ENCODE results near the gene CBR1. TPM values are rescaled to one million over a fixed set of nuclear protein-coding genes. Genes with fewer than 3 reads are reported as not detected.

CBR1 gene
- total RNA-seq, 1 donor from 2014 or later, result 20.3 TPM

- no peak for DNase-seq (ENCODE audit: low read depth)
- no peak for TF ChIP-seq CTCF (IDR thresholded peaks at IDR 0.05; ENCODE audit: insufficient read depth, low read depth, low read length)
- TF ChIP-seq EZH2 (IDR thresholded peaks at IDR 0.05; ENCODE audit: insufficient read depth, low read length), result no peak
- no peaks in the 10 kb centered on the region for H4K20me1 ChIP-seq (ENCODE audit: insufficient read depth, low read length)
- H3K27ac Mint-ChIP-seq (ENCODE audit: unreplicated experiment), result no peak overlapping the region
- H3K9me3 Mint-ChIP-seq (ENCODE audit: unreplicated experiment), result peaks cover 2% of the 10 kb centered on the region
- H3K36me3 ChIP-seq (ENCODE audit: insufficient read depth, low read length), result no peaks in the 10 kb centered on the region
- no peaks in the 10 kb centered on the region for H3K27me3 ChIP-seq (ENCODE audit: insufficient read depth, low read length)
- H3K27ac ChIP-seq (ENCODE audit: low read depth, low read length), result no peak overlapping the region
- no peak overlapping the region for H3K4me3 Mint-ChIP-seq (ENCODE audit: unreplicated experiment)
- no peak overlapping the region for H2AFZ ChIP-seq (ENCODE audit: low read depth, low read length)
- no peaks in the 10 kb centered on the region for H3K27me3 Mint-ChIP-seq (ENCODE audit: low read depth, unreplicated experiment)
- no peaks in the 10 kb centered on the region for H3K4me1 Mint-ChIP-seq (ENCODE audit: low read depth, unreplicated experiment)
- H3K36me3 Mint-ChIP-seq (ENCODE audit: low read depth, unreplicated experiment), result peaks cover 4% of the 10 kb centered on the region
- FAIRE-seq, result no peak
- H3K4me2 ChIP-seq (ENCODE audit: low read length), result no peak overlapping the region
- H3K9ac ChIP-seq (ENCODE audit: low read length), result no peak overlapping the region
- no peaks in the 10 kb centered on the region for H3K9me3 ChIP-seq (ENCODE audit: insufficient read depth, low read depth, low read length)
- H3K4me3 ChIP-seq (ENCODE audit: insufficient read depth, low read depth, low read length), result no peak overlapping the region
- H3K79me2 ChIP-seq (ENCODE audit: insufficient read depth, low read length), result no peaks in the 10 kb centered on the region
- H3K4me1 ChIP-seq (ENCODE audit: insufficient read depth, low read length), result no peaks in the 10 kb centered on the region
Observed at GRCh38 chr21:36080386-36080785, 10.6 kb downstream of the CBR1 start.

GRCh38 chr21:36082237-36082664, 12.4 kb downstream of the CBR1 start:
- FAIRE-seq (no peak), DNase-seq (ENCODE audit: low read depth) (peak; percentile 14)
- H3K4me3 Mint-ChIP-seq (ENCODE audit: unreplicated experiment), result no peak overlapping the region
- peaks cover 2% of the 10 kb centered on the region for H3K9me3 Mint-ChIP-seq (ENCODE audit: unreplicated experiment)
- Histone ChIP-seq H2AFZ (ENCODE audit: low read depth, low read length) (no peak overlapping the region), H3K27me3 (ENCODE audit: insufficient read depth, low read length) (no peaks in the 10 kb centered on the region), H3K4me2 (ENCODE audit: low read length) (no peak overlapping the region), H4K20me1 (ENCODE audit: insufficient read depth, low read length) (no peaks in the 10 kb centered on the region), H3K9ac (ENCODE audit: low read length) (no peak overlapping the region), H3K79me2 (ENCODE audit: insufficient read depth, low read length) (no peaks in the 10 kb centered on the region), H3K9me3 (ENCODE audit: insufficient read depth, low read depth, low read length) (no peaks in the 10 kb centered on the region), H3K4me3 (ENCODE audit: insufficient read depth, low read depth, low read length) (no peak overlapping the region), H3K27ac (ENCODE audit: low read depth, low read length) (no peak overlapping the region), H3K36me3 (ENCODE audit: insufficient read depth, low read length) (no peaks in the 10 kb centered on the region), H3K4me1 (ENCODE audit: insufficient read depth, low read length) (peaks cover under 1% of the 10 kb centered on the region)
- TF ChIP-seq EZH2 (IDR thresholded peaks at IDR 0.05; ENCODE audit: insufficient read depth, low read length) (no peak), CTCF (IDR thresholded peaks at IDR 0.05; ENCODE audit: insufficient read depth, low read depth, low read length) (no peak)
- H3K27ac Mint-ChIP-seq (ENCODE audit: unreplicated experiment), result no peak overlapping the region
- H3K36me3 Mint-ChIP-seq (ENCODE audit: low read depth, unreplicated experiment), result peaks cover 4% of the 10 kb centered on the region
- no peaks in the 10 kb centered on the region for H3K4me1 Mint-ChIP-seq (ENCODE audit: low read depth, unreplicated experiment)
- no peaks in the 10 kb centered on the region for H3K27me3 Mint-ChIP-seq (ENCODE audit: low read depth, unreplicated experiment)

- Mint-ChIP-seq H3K36me3 (ENCODE audit: low read depth, unreplicated experiment) (no peaks in the 10 kb centered on the region), H3K27me3 (ENCODE audit: low read depth, unreplicated experiment) (no peaks in the 10 kb centered on the region), H3K9me3 (ENCODE audit: unreplicated experiment) (no peaks in the 10 kb centered on the region), H3K4me3 (ENCODE audit: unreplicated experiment) (no peak overlapping the region), H3K27ac (ENCODE audit: unreplicated experiment) (no peak overlapping the region), H3K4me1 (ENCODE audit: low read depth, unreplicated experiment) (no peaks in the 10 kb centered on the region)
- DNase-seq (ENCODE audit: low read depth), result no peak
- H3K4me3 ChIP-seq (ENCODE audit: insufficient read depth, low read depth, low read length), result no peak overlapping the region
- no peak for FAIRE-seq
- no peaks in the 10 kb centered on the region for H3K36me3 ChIP-seq (ENCODE audit: insufficient read depth, low read length)
- H3K9me3 ChIP-seq (ENCODE audit: insufficient read depth, low read depth, low read length), result no peaks in the 10 kb centered on the region
- peaks cover 6% of the 10 kb centered on the region for H3K4me1 ChIP-seq (ENCODE audit: insufficient read depth, low read length)
- H3K79me2 ChIP-seq (ENCODE audit: insufficient read depth, low read length), result no peaks in the 10 kb centered on the region
- H3K27ac ChIP-seq (ENCODE audit: low read depth, low read length), result no peak overlapping the region
- TF ChIP-seq EZH2 (IDR thresholded peaks at IDR 0.05; ENCODE audit: insufficient read depth, low read length) (no peak), CTCF (IDR thresholded peaks at IDR 0.05; ENCODE audit: insufficient read depth, low read depth, low read length) (no peak)
- H3K9ac ChIP-seq (ENCODE audit: low read length), result no peak overlapping the region
- H3K4me2 ChIP-seq (ENCODE audit: low read length), result no peak overlapping the region
- no peaks in the 10 kb centered on the region for H3K27me3 ChIP-seq (ENCODE audit: insufficient read depth, low read length)
- no peaks in the 10 kb centered on the region for H4K20me1 ChIP-seq (ENCODE audit: insufficient read depth, low read length)
- H2AFZ ChIP-seq (ENCODE audit: low read depth, low read length), result peak overlapping the region; percentile 74
Observed at GRCh38 chr21:36087362-36088138, 17.7 kb downstream of the CBR1 start.

Measured in astrocyte (in vitro differentiated cells and primary cell).